ENCODE measurements around the gene ABCA3.
A peak's percentile ranks its signal among the peaks of the same experiment; 100 is the strongest.

ABCA3 gene

DNA sequence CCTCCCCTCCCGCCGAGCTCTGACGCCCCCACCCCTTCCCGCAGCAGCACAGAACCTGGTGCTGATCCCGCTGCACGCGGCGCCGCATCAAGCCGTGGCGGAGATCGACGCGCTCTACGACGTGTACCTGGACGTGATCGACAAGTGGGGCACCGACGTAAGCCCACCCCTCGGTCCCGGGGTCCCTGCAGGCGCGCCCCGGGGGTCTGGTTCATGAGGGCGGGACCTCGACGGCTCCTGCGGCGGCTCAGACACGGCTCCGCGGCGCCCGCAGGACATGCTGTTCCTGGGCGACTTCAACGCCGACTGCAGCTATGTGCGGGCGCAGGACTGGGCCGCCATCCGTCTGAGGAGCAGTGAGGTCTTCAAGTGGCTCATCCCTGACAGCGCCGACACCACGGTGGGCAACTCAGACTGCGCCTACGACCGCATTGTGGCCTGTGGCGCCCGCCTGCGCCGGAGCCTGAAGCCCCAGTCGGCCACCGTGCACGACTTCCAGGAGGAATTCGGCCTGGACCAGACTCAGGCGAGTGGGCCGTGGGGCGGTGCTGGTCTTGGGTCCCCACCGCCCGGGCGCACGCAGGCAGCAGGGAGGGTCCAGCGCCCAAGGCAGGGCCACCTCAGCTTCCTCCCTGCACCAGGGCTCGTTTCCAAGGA, 102.9 kb downstream of the ABCA3 start:
- Histone ChIP-seq H3K4me1 (ENCODE audit: control insufficient read depth in 5 of 5, insufficient read depth in 5 of 5, low read length in 5 of 5) (peaks cover 0 to 23% (median 17%) of the 10 kb centered on the region in 5 donors), H3K36me3 (ENCODE audit: control insufficient read depth in 5 of 5, insufficient read depth in 5 of 5, low read length in 5 of 5) (peaks cover 0 to 48% (median 42%) of the 10 kb centered on the region in 5 donors), H3K9ac (ENCODE audit: low read length in 5 of 5) (no peak overlapping the region), H3K9me3 (ENCODE audit: control insufficient read depth in 5 of 5, low read length in 5 of 5) (no peaks in the 10 kb centered on the region), H3K27me3 (ENCODE audit: control insufficient read depth in 5 of 5, insufficient read depth in 4 of 5, low read length in 5 of 5) (peaks cover 0 to 18% (median 8%) of the 10 kb centered on the region in 5 donors), H3K27ac (ENCODE audit: low read depth, low read length) (no peak overlapping the region), H3K4me3 (ENCODE audit: low read depth in 1 of 5, low read length in 5 of 5) (no peak overlapping the region)

DNA sequence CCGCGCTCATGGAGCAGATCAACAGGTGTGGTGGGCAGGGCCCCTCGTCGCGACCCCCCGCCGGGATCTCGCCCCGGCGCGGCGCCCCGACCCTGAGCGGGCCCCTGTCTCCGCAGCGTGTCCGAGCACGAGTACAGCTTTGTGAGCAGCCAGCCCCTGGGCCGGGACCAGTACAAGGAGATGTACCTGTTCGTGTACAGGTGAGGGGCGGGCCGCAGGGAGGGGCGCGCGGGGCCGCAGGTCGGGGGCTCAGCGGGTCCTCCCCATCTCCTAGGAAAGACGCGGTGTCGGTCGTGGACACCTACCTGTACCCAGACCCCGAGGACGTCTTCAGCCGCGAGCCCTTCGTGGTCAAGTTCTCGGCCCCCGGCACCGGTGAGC, 103.4 kb downstream of the ABCA3 start:
- Histone ChIP-seq H3K9ac (ENCODE audit: low read length in 5 of 5) (no peak overlapping the region), H3K4me3 (ENCODE audit: low read depth in 1 of 5, low read length in 5 of 5) (peak overlapping the region in 2 of 5 donors; percentile 48 to 49), H3K27me3 (ENCODE audit: control insufficient read depth in 5 of 5, insufficient read depth in 4 of 5, low read length in 5 of 5) (peaks cover 0 to 18% (median 8%) of the 10 kb centered on the region in 5 donors), H3K27ac (ENCODE audit: low read depth, low read length) (no peak overlapping the region), H3K36me3 (ENCODE audit: control insufficient read depth in 5 of 5, insufficient read depth in 5 of 5, low read length in 5 of 5) (peaks cover 0 to 48% (median 42%) of the 10 kb centered on the region in 5 donors), H3K4me1 (ENCODE audit: control insufficient read depth in 5 of 5, insufficient read depth in 5 of 5, low read length in 5 of 5) (peaks cover 0 to 23% (median 17%) of the 10 kb centered on the region in 5 donors), H3K9me3 (ENCODE audit: control insufficient read depth in 5 of 5, low read length in 5 of 5) (no peaks in the 10 kb centered on the region)

DNA sequence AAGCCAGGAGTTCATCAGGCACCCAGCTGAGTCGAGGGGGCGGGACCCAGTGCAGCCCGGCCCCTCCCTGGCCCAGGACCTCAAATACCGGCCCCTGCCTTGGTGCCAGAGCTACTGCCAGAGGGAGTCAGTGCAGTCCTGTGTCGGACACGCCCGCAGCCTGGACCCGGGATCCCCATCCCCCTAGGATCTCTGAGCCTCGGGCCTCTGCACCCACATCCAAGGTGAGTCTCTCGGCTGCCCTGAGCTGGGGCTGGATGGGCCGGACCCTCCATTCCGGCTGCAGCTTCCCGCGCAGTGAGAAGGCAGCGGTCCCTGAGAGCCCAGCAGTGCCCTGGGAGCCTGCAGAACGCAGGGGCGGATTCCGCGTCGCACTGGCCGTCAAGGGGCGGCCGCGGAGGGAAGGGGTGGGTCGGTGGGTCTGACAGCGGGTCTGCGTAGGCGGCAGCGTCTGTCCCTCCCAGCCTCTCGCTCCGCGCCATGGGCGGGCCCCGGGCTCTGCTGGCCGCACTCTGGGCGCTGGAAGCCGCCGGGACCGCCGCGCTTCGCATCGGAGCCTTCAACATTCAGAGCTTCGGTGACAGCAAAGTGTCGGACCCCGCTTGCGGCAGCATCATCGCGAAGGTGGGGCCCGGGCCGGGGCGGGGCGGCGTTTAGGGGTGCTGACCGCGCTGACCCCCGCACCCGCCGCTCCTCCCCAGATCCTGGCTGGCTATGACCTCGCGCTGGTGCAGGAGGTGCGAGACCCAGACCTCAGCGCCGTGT, 104.0 kb downstream of the ABCA3 start, which contains the start of gene DNASE1L2:
TSS of gene DNASE1L2 (plus strand) at position 108 of the 765 bp plus-strand sequence. CDS start at position 481, 373 bp downstream.
- Histone ChIP-seq H3K4me1 (ENCODE audit: control insufficient read depth in 5 of 5, insufficient read depth in 5 of 5, low read length in 5 of 5) (peaks cover 0 to 23% (median 17%) of the 10 kb centered on the region in 5 donors), H3K36me3 (ENCODE audit: control insufficient read depth in 5 of 5, insufficient read depth in 5 of 5, low read length in 5 of 5) (peaks cover 0 to 52% (median 47%) of the 10 kb centered on the region in 5 donors), H3K9me3 (ENCODE audit: control insufficient read depth in 5 of 5, low read length in 5 of 5) (no peaks in the 10 kb centered on the region), H3K27me3 (ENCODE audit: control insufficient read depth in 5 of 5, insufficient read depth in 4 of 5, low read length in 5 of 5) (peaks cover 0 to 18% (median 8%) of the 10 kb centered on the region in 5 donors), H3K4me3 (ENCODE audit: low read depth in 1 of 5, low read length in 5 of 5) (peak within 1 kb of the TSS in 3 of 5 donors; percentile 6 to 49 (median 48)), H3K9ac (ENCODE audit: low read length in 5 of 5) (peak within 1 kb of the TSS in 1 of 5 donors; percentile 47), H3K27ac (ENCODE audit: low read depth, low read length) (no peak within 1 kb of the TSS)

DNA sequence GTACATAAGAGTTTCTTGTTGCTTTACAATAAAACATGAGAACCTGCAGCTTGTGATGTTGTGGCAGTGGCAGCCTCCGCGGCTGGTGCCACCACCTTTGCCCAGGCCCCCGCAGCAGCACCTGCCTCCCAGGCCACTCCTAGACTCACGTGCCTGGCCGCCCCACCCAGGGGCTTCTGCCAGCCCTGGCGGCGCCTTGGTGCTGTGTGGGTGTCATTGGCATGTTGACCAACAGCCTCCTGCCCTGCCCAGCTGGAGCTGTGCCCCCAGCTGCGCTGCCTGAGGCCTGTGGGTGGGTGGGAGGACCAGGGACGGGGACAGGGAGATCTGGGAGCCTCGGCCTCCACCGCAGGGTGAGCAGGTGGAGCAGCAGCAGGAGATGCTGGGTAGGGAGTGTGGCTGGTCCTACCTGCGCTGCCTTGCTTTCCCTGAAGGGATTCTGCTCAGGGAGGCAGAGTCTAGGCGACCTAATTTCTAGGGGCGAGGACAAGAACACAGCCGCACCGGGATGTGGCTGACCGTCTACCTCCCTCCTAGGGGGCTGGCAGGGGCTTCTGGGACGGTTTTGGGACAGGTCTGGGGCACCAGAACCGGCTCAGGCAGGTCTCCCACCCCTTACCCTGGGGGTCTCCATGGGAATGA, 104.7 kb downstream of the ABCA3 start:
- H3K36me3 ChIP-seq (ENCODE audit: control insufficient read depth in 5 of 5, insufficient read depth in 5 of 5, low read length in 5 of 5) = peaks cover 0 to 59% (median 54%) of the 10 kb centered on the region in 5 donors
- peaks cover 0 to 18% (median 8%) of the 10 kb centered on the region in 5 donors for H3K27me3 ChIP-seq (ENCODE audit: control insufficient read depth in 5 of 5, insufficient read depth in 4 of 5, low read length in 5 of 5)

DNA sequence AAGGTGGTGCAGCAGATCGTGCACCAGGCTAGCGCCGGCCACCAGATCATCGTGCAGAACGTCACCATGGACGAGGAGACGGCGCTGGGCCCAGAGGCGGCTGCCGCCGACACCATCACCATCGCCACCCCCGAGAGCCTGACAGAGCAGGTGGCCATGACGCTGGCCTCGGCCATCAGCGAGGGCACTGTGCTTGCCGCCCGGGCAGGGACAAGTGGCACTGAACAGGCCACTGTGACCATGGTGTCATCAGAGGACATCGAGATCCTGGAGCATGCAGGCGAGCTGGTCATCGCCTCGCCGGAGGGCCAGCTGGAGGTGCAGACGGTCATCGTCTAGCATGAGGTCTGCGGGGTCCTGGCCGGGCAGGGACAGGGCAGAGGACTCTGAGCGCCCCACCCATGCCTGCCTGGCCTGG, 105.3 kb downstream of the ABCA3 start:
- peaks cover 0 to 18% (median 8%) of the 10 kb centered on the region in 5 donors for H3K27me3 ChIP-seq (ENCODE audit: control insufficient read depth in 5 of 5, insufficient read depth in 4 of 5, low read length in 5 of 5)
- H3K4me3 ChIP-seq (ENCODE audit: low read depth in 1 of 5, low read length in 5 of 5) = no peak overlapping the region
- peaks cover 0 to 23% (median 17%) of the 10 kb centered on the region in 5 donors for H3K4me1 ChIP-seq (ENCODE audit: control insufficient read depth in 5 of 5, insufficient read depth in 5 of 5, low read length in 5 of 5)
- H3K9me3 ChIP-seq (ENCODE audit: control insufficient read depth in 5 of 5, low read length in 5 of 5) = no peaks in the 10 kb centered on the region
- H3K36me3 ChIP-seq (ENCODE audit: control insufficient read depth in 5 of 5, insufficient read depth in 5 of 5, low read length in 5 of 5) = peaks cover 0 to 65% (median 57%) of the 10 kb centered on the region in 5 donors
- no peak overlapping the region for H3K9ac ChIP-seq (ENCODE audit: low read length in 5 of 5)
- no peak overlapping the region for H3K27ac ChIP-seq (ENCODE audit: low read depth, low read length)

More for the DNA sequence above, 104.7 kb downstream of the ABCA3 start:
- Histone ChIP-seq H3K4me3 (ENCODE audit: low read depth in 1 of 5, low read length in 5 of 5) (peak overlapping the region in 1 of 5 donors; percentile 49), H3K9me3 (ENCODE audit: control insufficient read depth in 5 of 5, low read length in 5 of 5) (no peaks in the 10 kb centered on the region), H3K9ac (ENCODE audit: low read length in 5 of 5) (no peak overlapping the region), H3K27ac (ENCODE audit: low read depth, low read length) (no peak overlapping the region), H3K4me1 (ENCODE audit: control insufficient read depth in 5 of 5, insufficient read depth in 5 of 5, low read length in 5 of 5) (peaks cover 0 to 23% (median 17%) of the 10 kb centered on the region in 5 donors)

DNA sequence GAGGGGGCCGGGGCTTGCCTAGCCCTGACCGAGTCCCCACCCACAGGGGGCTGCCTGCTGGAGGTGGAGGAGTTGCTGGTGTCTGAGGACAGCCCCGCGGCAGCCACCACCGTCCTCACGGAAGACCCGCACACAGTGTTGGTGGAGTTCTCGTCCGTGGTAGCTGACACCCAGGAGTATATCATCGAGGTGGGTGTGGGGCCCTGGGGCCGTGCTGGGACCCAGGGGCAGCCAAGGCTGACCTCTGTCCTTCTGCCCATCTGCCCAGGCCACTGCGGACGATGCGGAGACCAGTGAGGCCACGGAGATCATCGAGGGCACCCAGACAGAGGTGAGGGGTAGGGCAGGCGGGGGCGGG, 105.7 kb downstream of the ABCA3 start:
- no peak overlapping the region for H3K4me3 ChIP-seq (ENCODE audit: low read depth in 1 of 5, low read length in 5 of 5)
- H3K4me1 ChIP-seq (ENCODE audit: control insufficient read depth in 5 of 5, insufficient read depth in 5 of 5, low read length in 5 of 5) = peaks cover 0 to 26% (median 17%) of the 10 kb centered on the region in 5 donors
- H3K9me3 ChIP-seq (ENCODE audit: control insufficient read depth in 5 of 5, low read length in 5 of 5) = no peaks in the 10 kb centered on the region
- H3K27me3 ChIP-seq (ENCODE audit: control insufficient read depth in 5 of 5, insufficient read depth in 4 of 5, low read length in 5 of 5) = peaks cover 0 to 18% (median 8%) of the 10 kb centered on the region in 5 donors
- H3K36me3 ChIP-seq (ENCODE audit: control insufficient read depth in 5 of 5, insufficient read depth in 5 of 5, low read length in 5 of 5) = peaks cover 0 to 67% (median 58%) of the 10 kb centered on the region in 5 donors
- no peak overlapping the region for H3K27ac ChIP-seq (ENCODE audit: low read depth, low read length)
- H3K9ac ChIP-seq (ENCODE audit: low read length in 5 of 5) = no peak overlapping the region

DNA sequence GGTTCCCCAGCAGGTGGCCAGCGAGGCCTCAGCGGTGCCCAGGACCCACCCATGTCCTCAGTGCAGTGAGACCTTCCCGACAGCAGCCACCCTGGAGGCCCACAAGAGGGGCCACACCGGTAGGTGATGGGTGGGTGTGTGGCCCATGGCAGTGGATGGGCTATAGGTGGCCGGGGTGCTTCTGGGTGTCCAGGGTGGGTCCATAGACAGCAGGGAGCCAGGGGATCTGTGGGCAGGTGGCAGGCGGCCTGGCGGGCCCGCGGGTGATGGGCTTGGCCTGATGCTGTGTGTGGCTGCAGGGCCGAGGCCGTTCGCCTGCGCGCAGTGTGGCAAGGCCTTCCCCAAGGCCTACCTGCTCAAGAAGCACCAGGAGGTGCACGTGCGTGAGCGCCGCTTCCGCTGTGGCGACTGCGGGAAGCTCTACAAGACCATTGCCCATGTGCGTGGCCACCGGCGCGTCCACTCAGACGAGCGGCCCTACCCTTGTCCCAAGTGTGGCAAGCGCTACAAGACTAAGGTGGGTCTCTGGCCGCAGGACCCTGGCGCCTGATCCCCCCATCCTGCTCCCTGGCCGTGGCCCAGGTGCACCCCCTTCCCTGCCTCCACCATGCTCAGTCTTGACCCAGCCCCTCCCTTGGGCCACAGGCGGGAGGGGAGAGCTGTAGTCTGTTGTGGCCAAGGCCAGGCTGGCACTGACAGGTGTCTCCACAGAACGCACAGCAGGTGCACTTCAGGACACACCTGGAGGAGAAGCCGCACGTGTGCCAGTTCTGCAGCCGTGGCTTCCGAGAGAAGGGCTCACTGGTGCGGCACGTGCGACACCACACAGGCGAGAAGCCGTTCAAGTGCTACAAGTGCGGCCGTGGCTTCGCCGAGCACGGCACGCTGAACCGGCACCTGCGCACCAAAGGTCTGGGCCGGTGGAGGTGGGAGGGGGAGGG, 106.4 kb downstream of the ABCA3 start:
- no peak overlapping the region for H3K9ac ChIP-seq (ENCODE audit: low read length in 5 of 5)
- peaks cover 0 to 68% (median 61%) of the 10 kb centered on the region in 5 donors for H3K36me3 ChIP-seq (ENCODE audit: control insufficient read depth in 5 of 5, insufficient read depth in 5 of 5, low read length in 5 of 5)
- H3K4me3 ChIP-seq (ENCODE audit: low read depth in 1 of 5, low read length in 5 of 5) = no peak overlapping the region
- H3K27me3 ChIP-seq (ENCODE audit: control insufficient read depth in 5 of 5, insufficient read depth in 4 of 5, low read length in 5 of 5) = peaks cover 0 to 18% (median 8%) of the 10 kb centered on the region in 5 donors
- H3K4me1 ChIP-seq (ENCODE audit: control insufficient read depth in 5 of 5, insufficient read depth in 5 of 5, low read length in 5 of 5) = peaks cover 0 to 31% (median 17%) of the 10 kb centered on the region in 5 donors
- H3K27ac ChIP-seq (ENCODE audit: low read depth, low read length) = no peak overlapping the region
- no peaks in the 10 kb centered on the region for H3K9me3 ChIP-seq (ENCODE audit: control insufficient read depth in 5 of 5, low read length in 5 of 5)

DNA sequence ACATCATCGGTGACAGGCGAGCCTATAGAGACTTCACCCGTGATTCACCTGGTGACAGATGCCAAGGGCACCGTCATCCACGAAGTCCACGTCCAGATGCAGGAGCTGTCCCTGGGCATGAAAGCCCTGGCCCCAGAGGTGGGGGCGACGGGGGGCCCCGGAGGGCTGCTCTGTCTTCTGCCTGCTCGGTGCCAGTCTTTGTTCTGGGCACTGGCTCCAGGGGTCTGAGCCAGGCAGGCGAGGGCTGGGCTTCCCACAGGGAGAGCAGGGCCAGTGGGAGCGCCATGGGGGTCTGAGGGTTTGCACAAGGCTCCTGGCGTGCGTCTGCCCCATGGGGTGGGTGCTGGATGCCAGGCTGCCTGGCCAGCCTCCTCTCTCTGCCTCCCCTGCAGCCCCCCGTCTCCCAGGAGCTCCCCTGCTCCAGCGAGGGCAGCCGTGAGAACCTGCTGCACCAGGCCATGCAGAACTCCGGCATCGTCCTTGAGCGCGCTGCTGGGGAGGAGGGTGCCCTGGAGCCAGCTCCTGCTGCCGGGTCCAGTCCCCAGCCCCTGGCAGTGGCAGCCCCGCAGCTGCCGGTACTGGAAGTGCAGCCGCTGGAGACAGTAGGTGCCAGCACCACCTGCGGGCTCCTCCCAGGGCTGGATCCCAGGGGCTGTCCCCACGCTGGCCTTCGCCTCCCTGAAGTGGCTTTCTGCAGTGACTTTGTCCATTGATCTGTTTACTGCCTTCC, 107.3 kb downstream of the ABCA3 start:
- no peaks in the 10 kb centered on the region for H3K9me3 ChIP-seq (ENCODE audit: control insufficient read depth in 5 of 5, low read length in 5 of 5)
- H3K27ac ChIP-seq (ENCODE audit: low read depth, low read length) = no peak overlapping the region
- H3K36me3 ChIP-seq (ENCODE audit: control insufficient read depth in 5 of 5, insufficient read depth in 5 of 5, low read length in 5 of 5) = peaks cover 0 to 77% (median 71%) of the 10 kb centered on the region in 5 donors
- H3K27me3 ChIP-seq (ENCODE audit: control insufficient read depth in 5 of 5, insufficient read depth in 4 of 5, low read length in 5 of 5) = peaks cover 0 to 18% (median 8%) of the 10 kb centered on the region in 5 donors
- H3K4me3 ChIP-seq (ENCODE audit: low read depth in 1 of 5, low read length in 5 of 5) = no peak overlapping the region
- H3K9ac ChIP-seq (ENCODE audit: low read length in 5 of 5) = no peak overlapping the region
- peaks cover 0 to 28% (median 17%) of the 10 kb centered on the region in 5 donors for H3K4me1 ChIP-seq (ENCODE audit: control insufficient read depth in 5 of 5, insufficient read depth in 5 of 5, low read length in 5 of 5)
